ENCODE data around the gene PLEKHH1.
A peak's percentile ranks its signal among the peaks of the same experiment; 100 is the strongest.

The PLEKHH1 gene

GRCh38 chr14:67510836-67511235, 22.3 kb upstream of the PLEKHH1 start:
- no peak for DNase-seq

DNA sequence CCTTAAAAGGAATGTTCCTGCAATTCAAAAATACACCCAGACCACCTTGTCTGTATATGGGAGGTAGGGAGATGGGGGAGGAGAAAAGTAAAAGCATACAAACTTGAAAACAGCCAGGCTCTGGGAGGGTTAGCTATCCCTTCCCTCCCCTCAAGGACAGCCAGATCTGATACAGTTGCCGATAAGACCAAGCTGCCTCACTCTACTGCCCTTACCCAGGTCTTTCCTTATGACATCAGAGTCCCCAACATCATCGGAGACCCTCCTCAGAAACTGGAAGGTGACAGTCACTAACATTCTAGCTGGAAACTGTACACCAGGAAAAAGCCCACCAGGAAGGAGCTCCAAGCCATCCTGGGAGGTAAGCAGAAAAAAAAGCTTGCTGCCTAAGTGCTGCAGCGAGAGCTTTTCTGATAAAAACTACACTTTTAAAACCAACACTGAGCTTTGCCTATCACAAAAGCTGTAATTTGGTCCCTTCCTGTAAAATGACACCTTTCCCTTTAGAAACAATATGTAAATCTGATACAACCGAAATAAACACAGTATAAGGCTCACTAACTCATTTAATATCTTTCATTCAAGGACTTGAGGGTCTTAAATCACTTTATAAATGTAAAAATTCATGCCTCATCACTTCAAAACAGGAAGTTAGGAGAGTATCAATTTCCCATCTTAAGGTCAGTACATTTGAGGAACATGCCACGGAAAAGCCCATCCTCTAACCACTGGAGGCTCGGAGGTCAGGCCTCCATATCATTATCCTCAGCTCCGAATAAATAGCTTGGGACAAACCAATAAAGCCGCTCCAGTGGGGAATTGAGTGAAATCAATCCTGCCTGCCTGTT, 20.4 kb upstream of the PLEKHH1 start:
- no peak for DNase-seq

- DNase-seq = no peak
These were observed 19.4 kb upstream of the PLEKHH1 start for GRCh38 chr14:67513631-67514108.

- DNase-seq = peak; percentile 20
These were observed 18.9 kb upstream of the PLEKHH1 start for GRCh38 chr14:67514203-67514607.

DNA sequence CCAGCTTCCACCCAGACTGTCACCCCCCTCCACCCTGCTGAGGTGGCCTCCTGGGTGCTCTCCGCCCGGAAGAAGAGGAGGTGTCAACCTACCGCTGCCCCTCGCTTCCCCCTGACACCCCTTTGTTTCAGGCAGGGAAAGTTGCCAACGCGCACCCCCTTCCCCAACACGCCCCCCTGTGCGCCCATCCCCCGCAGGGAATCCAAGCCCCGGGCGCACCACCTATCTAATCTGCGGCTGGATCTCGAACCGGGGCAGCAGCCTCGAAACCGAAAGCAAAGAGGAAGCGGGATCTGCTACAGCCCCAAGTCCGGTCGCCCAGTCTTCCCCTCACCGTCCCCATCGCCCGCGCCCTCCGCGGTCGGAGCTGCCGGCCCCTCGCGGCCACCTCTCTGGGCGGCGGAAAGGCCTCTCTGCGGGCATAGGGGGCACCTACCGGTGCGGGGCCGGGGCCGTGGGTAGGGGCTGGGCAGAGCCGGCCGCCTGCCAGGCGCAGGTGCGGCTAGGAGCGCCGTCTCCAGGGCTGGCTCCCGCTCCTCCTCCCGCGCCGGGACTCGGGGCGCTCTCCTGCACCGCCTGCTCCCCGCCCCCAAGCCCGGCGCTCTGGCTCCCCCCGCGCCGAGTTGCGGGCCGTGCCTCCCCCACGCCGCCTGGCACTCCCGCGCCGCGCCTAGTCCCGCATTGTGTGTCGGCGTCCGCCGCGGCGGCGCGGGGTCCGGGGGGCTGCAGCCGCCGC, 18.3 kb upstream of the PLEKHH1 start:
- peak; percentile 37 for DNase-seq

- no peak for DNase-seq
These were observed 17.6 kb upstream of the PLEKHH1 start for GRCh38 chr14:67515386-67516079.

DNA sequence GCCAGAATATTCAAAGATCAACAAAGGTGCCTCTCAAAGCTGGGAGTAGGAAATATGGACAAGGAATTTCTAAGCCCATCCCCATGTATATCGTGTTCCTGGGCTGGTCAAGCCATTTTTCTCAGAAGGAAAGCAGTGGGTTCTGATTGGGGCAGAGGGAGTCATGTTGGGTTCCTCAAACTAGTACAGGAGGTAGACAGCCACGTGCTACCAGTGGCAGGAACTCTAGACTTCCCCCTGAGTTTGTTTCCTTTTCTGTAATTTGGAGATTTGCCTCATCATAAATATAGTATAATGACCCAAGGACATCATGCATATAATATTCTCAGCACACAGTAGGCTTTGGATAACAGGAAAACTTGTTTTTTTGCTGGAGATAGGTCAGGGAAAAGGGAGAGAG, 16.4 kb upstream of the PLEKHH1 start:
- DNase-seq = no peak

GRCh38 chr14:67517083-67517482, 16.0 kb upstream of the PLEKHH1 start:
- no peak for DNase-seq

GRCh38 chr14:67519406-67519805, 13.7 kb upstream of the PLEKHH1 start:
- DNase-seq = no peak

DNA sequence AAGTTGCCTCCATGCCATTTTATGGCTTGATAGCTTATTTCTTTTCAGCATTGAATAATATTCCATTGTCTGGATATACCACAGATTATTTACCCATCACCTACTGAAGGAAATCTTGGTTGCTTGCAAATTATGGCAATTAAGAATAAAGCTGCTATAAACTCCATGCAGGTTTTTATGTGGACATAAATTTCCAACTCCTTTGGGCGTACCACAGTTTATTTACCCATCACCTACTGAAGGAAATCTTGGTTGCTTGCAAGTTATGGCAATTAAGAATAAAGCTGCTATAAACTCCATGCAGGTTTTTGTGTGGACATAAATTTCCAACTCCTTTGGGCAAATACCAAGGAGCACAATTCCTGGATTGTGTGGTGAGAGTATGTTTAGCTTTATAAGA, 12.6 kb upstream of the PLEKHH1 start:
- DNase-seq = no peak

GRCh38 chr14:67522270-67522669, 10.8 kb upstream of the PLEKHH1 start:
- DNase-seq = no peak

- no peak for DNase-seq
These were observed 9.1 kb upstream of the PLEKHH1 start for GRCh38 chr14:67523764-67524633.

DNA sequence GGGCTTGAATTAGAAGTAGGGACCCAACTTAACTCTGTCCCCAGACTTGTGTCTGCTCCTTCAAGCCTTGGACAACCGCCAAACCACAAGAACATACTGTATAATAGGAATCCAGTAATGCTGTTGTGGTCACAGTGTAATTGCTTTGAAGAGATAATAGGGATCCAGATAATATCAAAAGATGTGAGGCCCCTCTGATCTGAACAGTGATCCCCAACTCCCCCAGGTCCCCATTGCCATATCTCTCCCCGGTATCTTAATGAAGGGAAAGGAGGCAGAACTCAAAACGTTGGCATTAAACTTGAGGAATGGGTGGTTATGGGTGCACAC, 8.5 kb upstream of the PLEKHH1 start:
- DNase-seq = no peak

- DNase-seq = no peak
These were observed 7.7 kb upstream of the PLEKHH1 start for GRCh38 chr14:67525389-67525788.

DNA sequence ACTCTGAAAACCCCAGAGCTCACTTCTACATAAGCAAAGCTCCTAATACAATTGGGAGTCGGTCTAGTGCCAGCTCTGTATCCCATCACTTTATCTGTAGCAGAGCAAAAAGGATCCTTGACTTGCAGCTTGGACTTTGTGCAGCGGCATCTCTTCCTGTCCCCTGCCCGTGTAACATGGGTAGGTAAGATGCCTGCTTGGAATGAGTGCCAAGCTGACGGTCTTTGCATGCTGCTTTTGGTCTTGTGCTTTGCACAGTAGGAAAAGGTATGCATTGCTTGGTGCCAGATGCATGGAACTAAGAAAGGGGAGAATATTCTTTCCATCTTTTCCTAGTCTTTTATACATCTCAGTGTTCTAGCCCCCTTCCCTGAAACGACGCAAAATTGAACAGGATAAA, 6.9 kb upstream of the PLEKHH1 start:
- DNase-seq = no peak

DNA sequence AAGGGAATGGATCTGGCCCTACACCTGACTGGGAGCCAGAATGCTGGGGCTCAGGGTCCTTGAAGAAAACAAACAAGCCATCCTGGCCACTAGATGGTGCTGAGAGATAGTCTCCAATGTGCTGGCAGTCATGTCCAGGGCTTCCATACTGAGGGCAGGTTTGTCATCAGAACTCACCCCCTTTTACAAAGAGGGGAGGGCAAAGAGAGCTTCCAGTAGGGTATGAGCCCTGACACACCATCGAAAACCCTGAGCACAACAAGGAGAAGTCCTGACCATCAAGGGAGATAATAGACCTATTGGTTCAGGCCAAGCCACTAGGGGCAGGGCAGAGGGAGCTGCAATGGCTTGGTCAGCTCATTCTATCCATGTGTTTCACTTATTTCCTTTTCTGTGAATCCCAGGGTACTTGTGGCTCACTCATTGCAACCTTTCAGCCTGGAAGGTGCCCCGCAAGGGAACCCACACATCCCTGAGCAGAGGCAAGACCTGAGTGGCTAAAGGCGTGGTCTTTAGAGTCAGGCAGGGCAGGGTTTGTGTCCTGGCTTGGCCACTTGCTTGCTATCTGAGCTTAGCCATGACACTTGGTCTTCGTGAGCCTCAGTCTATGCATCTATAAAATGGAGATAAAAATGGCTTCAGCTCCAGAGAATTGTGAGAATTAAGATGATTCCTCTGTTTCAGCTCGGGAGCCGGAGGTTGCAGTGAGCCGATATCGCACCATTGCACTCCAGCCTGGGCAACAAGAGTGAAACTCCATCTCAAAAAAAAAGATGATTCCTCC, 6.2 kb upstream of the PLEKHH1 start:
- DNase-seq = peak; percentile 22

GRCh38 chr14:67527756-67528155, 5.3 kb upstream of the PLEKHH1 start:
- DNase-seq = no peak

DNA sequence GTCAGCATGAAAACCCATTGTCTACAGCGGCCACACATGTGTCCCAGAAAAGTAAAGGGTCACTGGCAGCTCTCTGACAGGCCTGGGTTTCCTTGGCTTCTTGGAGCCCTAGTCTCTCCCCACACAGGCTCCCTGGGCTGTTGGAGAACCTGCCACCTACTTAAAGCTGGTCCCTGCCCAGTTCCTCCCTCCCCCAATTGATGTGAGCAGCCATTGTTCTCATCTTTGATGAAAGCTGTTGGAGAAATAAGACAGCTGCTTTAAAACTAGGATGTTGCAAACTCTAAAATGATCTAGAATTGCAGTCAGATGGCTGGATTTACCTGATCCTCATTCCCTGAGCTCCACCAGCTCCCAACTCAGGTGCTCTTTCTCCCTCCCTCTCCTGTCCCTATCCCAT, 4.8 kb upstream of the PLEKHH1 start:
- DNase-seq = no peak

DNA sequence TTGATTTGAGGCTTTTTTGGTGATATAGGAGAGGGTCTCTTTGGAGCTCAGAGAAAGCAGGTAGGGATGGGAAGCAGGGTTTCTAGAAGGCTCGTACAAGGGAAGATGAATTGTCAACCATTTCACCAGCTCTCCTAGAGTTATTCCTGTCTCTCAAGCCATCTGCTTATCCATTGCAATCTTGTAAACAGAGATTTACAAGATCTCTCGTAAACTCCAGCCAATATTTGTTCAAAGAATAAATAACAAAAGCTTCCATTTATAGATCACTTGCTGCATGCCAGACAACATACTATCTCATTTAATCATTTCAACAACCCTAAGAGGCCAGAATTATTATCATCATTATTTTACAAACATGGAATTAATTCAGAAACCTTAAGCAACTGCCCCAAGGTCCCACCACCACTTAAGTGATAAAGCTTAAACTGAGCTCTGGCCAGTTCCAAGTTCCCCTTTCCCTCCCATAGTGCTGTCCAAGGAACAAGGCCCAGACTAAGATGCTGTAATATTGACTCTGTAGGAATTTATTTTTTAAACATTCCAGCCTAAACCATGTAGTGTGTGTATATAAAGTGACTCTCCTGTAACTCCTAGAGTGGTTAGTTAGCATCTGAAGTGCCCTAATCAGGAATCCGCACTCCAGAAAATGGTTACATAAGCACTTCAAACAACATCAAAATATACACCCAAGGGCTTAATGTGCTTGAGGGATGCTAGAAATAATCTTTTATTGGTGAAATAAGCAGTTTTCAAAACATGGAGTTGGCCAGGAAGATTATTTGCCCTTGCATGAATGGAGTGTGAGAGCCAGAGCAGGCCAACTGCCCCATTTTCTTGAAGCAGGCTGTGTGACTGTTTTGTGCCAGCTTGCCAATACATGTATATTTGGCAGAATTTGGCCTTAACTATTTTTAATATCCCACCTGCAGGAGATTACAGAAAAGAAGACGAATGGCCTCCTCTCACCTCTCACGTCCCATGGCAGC, 2.8 kb upstream of the PLEKHH1 start:
- no peak for DNase-seq

DNA sequence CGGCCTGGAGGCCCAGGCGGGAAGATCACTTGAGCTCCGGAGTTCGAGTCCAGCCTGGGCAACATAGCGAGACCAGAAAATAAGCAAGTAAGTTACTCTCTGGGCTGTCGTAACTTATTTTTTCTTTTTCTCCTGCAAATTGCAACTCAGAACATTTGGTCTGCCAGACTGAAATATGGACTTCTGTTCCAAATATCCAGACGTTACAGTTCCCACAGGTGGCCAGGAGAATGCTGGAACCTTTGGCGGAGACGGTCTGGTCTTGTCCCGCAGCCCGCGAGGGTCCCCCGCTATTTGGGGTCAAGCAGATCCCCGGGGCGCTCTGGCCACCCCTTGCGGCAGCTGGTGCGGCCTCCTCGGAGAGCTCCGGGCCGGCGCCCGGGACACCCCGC, 488 bp upstream of the PLEKHH1 start:
- no peak for DNase-seq

DNA sequence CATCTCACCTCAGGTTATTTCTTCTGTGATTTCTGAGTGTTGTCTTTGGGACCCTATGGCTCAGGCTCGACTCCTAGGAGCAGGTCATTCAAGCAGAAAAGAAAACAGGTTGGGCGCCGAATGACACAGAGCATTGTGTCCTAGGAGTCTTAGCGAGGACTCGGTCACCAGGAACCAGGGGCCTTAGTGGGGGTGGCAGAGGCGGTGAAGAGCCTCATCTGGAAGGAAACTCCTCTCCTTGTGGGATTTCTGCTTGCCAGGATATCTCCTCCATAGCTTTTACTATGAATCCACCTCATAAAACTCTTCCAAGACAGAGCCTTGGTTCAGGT, 630 bp downstream of the PLEKHH1 start:
- DNase-seq = peak; percentile 24

Measured in NCI-H1092 (cell line).